GM21825 (cell line): Measurements from ENCODE around the gene OSBPL5.

Experiments used
- ATAC-seq: cut with Tn5 transposase; IDR thresholded peaks from one replicate; pipeline ENCODE4 v1.9.1; 2021; ENCODE audit warnings: mild to moderate bottlenecking, moderate library complexity; ENCODE audit not compliant: unreplicated experiment

OSBPL5 gene

DNA sequence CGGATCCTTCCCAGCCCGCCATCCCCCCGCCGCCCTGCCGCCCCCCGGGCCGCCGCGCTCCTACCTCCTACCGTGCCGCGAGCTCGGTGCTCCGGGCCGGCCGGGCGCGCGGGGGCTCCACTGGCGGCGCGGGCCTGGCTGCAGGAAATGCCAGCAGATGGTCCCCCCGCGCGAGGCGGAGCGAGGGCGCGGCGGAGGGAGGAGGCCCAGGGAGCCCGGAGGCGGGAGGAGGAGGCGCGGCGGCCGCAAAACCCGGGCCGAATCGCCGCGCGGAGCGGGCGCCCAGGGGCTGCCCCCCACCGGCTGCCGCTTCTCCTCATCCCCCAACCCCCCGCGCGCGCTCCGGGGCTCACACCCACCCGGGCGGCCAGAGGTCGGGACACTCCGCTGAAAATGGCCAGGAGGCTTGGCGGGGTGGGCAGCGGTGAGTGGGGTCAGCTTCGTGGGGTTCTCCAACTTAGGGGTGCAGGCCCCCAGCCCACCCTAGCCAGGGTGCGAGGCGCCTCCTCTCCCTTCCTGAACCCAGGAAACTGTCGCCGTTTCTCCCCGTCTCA lies at the start of gene OSBPL5:
Gene OSBPL5 (minus strand): TSS at position 159 of the 554 bp plus-strand sequence. CDS start 36,162 bp downstream, outside the sequence.
- no peak for ATAC-seq

DNA sequence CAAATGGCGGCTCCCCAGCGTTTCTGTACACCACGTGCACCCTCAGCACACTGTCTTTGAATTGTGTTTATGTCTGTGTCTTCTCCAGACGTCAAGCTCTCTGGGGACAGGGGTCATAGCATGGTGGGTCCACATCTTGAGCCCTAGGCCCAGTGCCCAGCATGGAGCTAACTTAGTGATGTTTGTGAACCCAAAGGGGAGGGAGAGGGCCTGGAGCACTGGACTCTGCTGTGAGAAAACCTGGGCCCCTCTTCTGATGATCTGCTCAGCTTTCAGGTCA lies 49.2 kb upstream of the OSBPL5 start:
- ATAC-seq: no peak

DNA sequence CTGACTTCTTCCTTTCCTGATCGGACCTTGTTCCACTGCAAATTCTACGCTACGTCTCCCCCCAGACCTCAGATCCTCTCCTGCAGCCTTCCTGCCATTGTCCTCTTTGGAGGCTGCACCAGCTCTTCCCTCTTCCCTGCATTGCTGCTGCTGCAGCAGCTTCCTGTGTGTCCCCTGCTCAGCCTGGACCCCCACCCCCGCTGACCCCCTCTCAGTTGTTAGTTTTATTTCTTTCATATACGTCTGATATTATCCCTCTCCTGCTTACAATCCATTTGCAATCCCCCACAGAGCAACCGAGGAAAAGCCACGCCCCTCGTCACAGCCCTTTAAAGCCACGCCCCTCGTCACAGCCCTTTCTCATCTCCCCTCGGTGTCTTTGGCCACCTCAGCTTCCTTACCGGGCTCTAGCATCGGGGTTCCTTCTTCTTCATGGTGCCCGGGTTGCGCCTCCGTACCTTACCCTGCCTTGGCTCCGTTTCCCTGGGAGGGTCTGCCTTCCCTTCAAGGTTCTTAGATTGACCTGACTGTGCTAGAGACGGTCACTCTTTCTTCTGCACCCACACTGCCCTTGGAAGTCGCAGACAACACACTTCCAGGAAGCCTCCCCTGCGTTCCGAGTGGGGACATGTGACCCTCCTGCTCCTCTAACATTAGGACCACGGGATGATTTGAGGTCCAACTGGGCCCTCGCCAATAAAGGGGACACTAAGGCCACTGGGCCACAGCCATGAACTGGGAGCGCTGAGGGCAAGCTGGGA lies 48.7 kb upstream of the OSBPL5 start:
- no peak for ATAC-seq

DNA sequence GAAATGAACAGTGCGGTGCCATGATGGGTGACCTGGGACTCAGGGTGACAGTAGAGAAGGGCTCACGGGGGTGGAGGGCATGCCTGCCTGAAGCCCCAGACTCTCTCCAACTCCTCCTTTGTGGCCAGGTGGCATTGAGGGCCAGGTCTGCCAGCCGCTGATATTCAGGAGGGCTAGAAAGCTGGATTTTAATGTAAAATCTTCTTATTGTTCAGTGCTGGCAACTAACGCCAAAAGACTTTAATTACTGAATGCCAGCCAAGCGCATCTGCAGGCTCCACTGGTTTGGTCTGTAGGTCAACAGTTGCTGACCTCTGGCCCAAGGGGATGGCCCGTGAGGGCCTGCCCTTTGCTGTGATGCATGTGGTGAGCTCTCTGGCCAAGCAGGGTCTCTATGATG lies 43.2 kb upstream of the OSBPL5 start:
- ATAC-seq: no peak

DNA sequence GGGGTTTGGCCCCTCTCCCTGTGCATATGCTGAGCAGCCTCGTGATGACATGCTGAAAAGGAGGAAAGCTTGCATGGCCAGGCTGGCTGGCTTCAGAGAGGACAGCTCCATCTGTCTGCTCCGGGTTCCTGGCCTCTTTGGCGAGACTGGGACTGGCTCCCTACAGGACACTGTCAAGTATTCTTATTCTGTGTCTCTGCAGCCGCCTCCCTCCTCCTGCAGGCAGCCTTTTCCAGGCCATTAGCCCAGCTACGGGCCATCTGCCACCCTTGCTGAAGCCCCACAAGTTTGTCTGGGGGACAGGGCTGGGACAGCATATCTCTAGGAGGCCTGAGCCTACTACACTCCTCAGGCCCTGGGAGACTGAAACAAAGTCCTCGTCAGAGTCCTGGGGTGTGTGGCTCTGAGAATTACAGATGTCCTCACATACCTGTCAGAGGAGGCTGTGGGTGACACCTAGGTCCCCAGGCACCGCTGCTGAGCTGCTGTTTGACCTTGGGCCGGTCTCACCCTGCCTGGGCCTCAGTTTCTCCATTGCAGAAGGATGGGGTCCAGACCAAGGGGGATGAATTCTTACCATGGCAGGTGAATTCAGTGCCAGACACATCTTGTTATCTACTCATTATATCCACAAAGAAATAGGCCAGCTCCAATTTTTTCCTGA lies 42.5 kb upstream of the OSBPL5 start:
- ATAC-seq: no peak

DNA sequence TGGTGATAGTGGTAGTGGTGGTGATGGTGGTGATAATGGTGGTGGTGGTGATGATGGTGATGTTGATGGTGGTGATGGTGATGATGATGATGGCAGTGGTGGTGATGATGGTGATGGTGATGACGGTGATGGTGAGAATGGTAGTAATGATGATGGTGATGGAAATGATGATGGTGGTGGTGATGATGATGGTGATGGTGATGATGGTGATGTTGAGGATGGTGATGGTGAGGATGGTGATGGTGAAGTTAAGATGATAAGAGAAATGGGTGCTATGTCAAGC lies 41.8 kb upstream of the OSBPL5 start:
- no peak for ATAC-seq

GRCh38 chr11:3206156-3206921 lies 41.2 kb upstream of the OSBPL5 start:
- no peak for ATAC-seq

- ATAC-seq: no peak
Measured at GRCh38 chr11:3205261-3206155, 40.4 kb upstream of the OSBPL5 start.

- ATAC-seq: no peak
Measured at GRCh38 chr11:3204141-3205015, 39.3 kb upstream of the OSBPL5 start.

DNA sequence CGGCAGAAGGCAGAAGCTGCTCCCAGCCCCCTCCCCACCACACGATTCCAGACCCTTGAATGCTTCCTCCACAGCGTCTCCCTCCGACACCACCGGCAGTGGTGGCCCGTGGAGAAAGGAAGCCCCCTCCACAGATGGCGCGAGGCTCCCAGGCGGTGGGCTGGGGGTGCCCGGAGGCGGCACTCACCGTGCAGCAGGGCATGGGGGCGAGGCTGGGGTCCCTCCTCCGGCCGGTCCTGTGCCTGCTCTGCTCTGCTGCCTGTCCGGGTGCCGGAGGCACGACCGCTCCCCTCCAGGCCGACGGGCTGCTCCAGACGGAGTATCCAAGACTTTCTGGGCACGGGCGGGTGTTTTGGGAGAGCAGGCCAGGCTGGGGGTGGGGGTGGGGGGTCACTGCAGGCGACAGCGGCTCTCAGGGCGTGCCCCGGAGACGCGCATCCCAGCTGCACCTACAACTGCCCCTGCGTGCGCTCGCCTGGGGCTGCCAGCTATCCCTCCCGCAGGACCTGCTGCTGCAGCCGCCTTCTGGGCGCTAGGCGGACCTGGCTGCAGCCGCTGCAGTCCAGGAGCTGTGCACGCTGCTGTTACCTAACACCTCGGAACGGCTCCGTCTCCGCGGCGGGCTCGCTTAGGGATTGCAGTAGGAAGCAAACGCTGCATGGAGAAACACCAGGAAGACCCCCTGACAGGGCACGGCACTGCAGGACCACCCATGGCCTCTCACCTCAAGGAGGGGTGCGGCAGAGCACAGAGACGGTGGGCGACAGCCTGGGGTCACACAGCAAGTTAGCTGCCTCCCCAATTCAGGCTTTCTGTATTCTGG lies 38.3 kb upstream of the OSBPL5 start:
- ATAC-seq: no peak

- ATAC-seq: no peak
Measured at GRCh38 chr11:3202759-3203158, 37.6 kb upstream of the OSBPL5 start.

GRCh38 chr11:3202305-3202704 lies 37.2 kb upstream of the OSBPL5 start:
- ATAC-seq: no peak

- no peak for ATAC-seq
Measured at GRCh38 chr11:3201677-3202181, 36.6 kb upstream of the OSBPL5 start.

DNA sequence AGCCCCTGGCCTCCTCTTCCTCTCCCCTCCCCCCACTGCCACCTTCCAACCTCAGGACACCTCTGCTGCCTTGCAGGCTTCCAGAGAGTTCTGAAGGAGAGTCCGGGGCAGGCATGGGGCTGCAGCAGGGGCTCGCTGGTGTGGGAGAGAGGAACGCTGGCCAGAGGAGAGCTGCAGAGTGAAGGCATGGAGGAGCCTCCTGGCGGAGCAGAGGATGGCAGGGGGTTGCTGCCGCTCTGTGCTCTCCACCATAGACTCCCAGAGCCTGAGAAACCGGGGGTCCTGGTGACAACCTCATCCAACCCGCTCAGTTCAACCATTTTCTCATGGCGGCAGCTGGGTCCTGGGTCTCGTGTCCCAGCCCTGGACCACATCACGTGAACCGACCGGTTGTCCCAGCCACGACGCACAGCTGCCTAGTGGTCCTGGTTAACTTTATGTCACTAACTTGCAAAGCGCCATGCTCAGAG lies 36.0 kb upstream of the OSBPL5 start:
- ATAC-seq: no peak

DNA sequence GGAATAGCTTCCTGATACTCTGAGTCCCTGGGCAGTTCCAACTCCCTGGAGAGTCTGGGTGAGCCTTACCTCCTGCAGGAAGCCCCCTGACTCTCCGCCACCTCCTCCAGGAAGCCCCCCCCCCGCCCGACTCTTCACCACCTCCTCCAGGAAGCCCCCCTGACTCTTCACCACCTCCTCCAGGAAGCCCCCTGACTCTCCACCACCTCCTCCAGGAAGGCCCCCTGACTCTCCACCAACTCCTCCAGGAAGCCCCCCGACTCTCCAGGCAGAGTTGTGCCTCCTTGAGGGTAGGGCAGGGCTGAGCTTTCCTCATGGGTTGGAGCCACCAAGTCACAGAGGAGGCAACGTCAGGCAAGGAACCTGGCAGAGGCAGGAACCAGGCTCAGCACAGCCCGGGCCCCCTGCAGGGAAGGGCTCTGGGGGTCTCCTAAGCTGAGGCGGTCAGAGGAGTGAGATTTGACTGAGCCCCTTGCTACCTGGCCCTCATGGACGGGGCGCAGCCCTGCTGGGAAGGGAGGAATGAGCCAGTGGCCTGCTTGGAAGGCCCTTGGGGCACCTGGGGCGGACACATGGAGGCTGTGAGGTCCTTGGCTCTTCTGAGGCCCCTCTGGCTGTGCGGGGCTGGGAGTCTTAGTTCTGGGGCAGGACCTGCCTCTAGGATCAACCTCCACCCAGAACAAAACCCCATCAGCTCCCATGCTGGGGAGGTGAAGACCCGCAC lies 35.4 kb upstream of the OSBPL5 start:
- ATAC-seq: no peak

- no peak for ATAC-seq
Measured at GRCh38 chr11:3199537-3200295, 34.6 kb upstream of the OSBPL5 start.

DNA sequence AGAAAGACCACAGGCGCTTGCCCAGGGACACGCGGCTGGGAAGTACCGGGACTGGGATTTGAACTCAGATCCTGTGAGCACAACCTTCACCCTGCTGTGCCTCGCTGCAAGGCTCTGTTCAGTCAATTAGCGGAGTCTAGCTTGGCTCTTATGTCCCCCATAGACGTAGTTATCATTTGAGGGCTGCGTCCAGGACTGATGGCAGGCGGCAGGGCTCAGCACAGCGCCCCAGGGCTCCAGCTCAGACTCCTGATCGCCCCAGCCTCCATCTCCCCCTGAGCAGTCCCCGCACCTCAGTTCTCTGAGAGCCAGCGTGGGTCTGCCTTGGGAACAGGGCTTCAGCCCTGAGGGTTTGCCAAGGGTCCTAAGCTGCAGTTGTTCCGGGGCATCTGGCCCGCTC lies 33.7 kb upstream of the OSBPL5 start:
- no peak for ATAC-seq
